ENCODE measurements around the gene CCDC51. TPM values are rescaled to one million over a fixed set of nuclear protein-coding genes. Genes with fewer than 3 reads are reported as not detected.
"Not testable (repeated sequence)": the region's sequence is repeated elsewhere in the genome, so short reads cannot be mapped to it uniquely, and the experiment has no call there.

The CCDC51 gene
- total RNA-seq, 1 experiment from 2014 or later = 42.7 TPM

GRCh38 chr3:48465531-48466378 lies 25.8 kb upstream of the CCDC51 start:
- peak; percentile 99 for DNase-seq (ENCODE audit: low spot score)

GRCh38 chr3:48465237-48465530 lies 25.3 kb upstream of the CCDC51 start:
- no peak for DNase-seq (ENCODE audit: low spot score)

- DNase-seq (ENCODE audit: low spot score) = no peak
Observed at GRCh38 chr3:48464713-48465221, 24.8 kb upstream of the CCDC51 start.

GRCh38 chr3:48463703-48464102 lies 23.8 kb upstream of the CCDC51 start:
- DNase-seq (ENCODE audit: low spot score) = no peak

GRCh38 chr3:48461767-48462166 lies 21.8 kb upstream of the CCDC51 start:
- DNase-seq (ENCODE audit: low spot score) = not testable (repeated sequence)

GRCh38 chr3:48460517-48460902 lies 20.6 kb upstream of the CCDC51 start:
- no peak for DNase-seq (ENCODE audit: low spot score)

- DNase-seq (ENCODE audit: low spot score) = no peak
Observed at GRCh38 chr3:48459773-48460516, 20.0 kb upstream of the CCDC51 start.

GRCh38 chr3:48459331-48459730 lies 19.4 kb upstream of the CCDC51 start:
- no peak for DNase-seq (ENCODE audit: low spot score)

- DNase-seq (ENCODE audit: low spot score) = no peak
Observed at GRCh38 chr3:48456456-48456855, 16.5 kb upstream of the CCDC51 start.

GRCh38 chr3:48451270-48451669 lies 11.4 kb upstream of the CCDC51 start:
- DNase-seq (ENCODE audit: low spot score) = no peak

GRCh38 chr3:48446425-48447193 lies 6.7 kb upstream of the CCDC51 start, which contains the start of gene ATRIP:
ATRIP (plus strand) TSS chr3:48446737; CDS start chr3:48446846, 109 bp downstream.
- peak; percentile 73 for DNase-seq (ENCODE audit: low spot score)

- no peak for DNase-seq (ENCODE audit: low spot score)
Observed at GRCh38 chr3:48446043-48446424, 6.1 kb upstream of the CCDC51 start.

- no peak for DNase-seq (ENCODE audit: low spot score)
Observed at GRCh38 chr3:48445277-48445882, 5.5 kb upstream of the CCDC51 start.

GRCh38 chr3:48441940-48442339 lies 2.0 kb upstream of the CCDC51 start:
- no peak for DNase-seq (ENCODE audit: low spot score)

GRCh38 chr3:48440590-48440958 lies 655 bp upstream of the CCDC51 start:
- no peak for DNase-seq (ENCODE audit: low spot score)

- DNase-seq (ENCODE audit: low spot score) = no peak
Observed at GRCh38 chr3:48437812-48438211, 2.1 kb downstream of the CCDC51 start.

GRCh38 chr3:48436855-48437254 lies 3.1 kb downstream of the CCDC51 start:
- no peak for DNase-seq (ENCODE audit: low spot score)

GRCh38 chr3:48436477-48436787 lies 3.5 kb downstream of the CCDC51 start:
- DNase-seq (ENCODE audit: low spot score) = no peak

- DNase-seq (ENCODE audit: low spot score) = peak; percentile 69
Observed at GRCh38 chr3:48435774-48436476, 4.0 kb downstream of the CCDC51 start.

- no peak for DNase-seq (ENCODE audit: low spot score)
Observed at GRCh38 chr3:48435223-48435595, 4.7 kb downstream of the CCDC51 start.

GRCh38 chr3:48434591-48435222 lies 5.2 kb downstream of the CCDC51 start:
- DNase-seq (ENCODE audit: low spot score) = no peak
